Naive thymus-derived CD4-positive, alpha-beta T cell (primary cell): ENCODE results near the gene SNX30. TPM values are rescaled to one million over a fixed set of nuclear protein-coding genes. Genes with fewer than 3 reads are reported as not detected.

Experiments
- ATAC-seq: fragments of 150-1000 bp; cut with Tn5 transposase; 2 replicates; pipeline ENCODE4 v1.10.0; 2021; ENCODE audit warnings: mild to moderate bottlenecking, moderate library complexity
- CTCF ChIA-PET: fragments of 350-600 bp; sonication (Branson Sonifier 250); formaldehyde crosslinking; loops from one replicate; lab custom pipeline; 2021; ENCODE audit warnings: antibody characterized with exemption; lab: Charles Lee
- POLR2A ChIA-PET: fragments of 350-600 bp; sonication (Branson Sonifier 250); formaldehyde crosslinking; loops from one replicate; lab custom pipeline; 2021; ENCODE audit warnings: antibody characterized with exemption, inconsistent platforms; lab: Charles Lee
- DNase-seq, 9 donors: peaks; one replicate each; pipeline versions ENCODE4 v3.0.0 to v3.0.0-alpha.2; 2020 to 2022; ENCODE audit warnings: mixed read lengths in 1 of 9
- H3K27ac ChIP-seq: one replicate; pipeline ENCODE4 v1.7.0; 2013; ENCODE audit warnings: mild to moderate bottlenecking, low read depth, low read length, moderate library complexity
- H3K27me3 ChIP-seq, 2 donors: one replicate each; pipeline ENCODE4 v1.7.0; 2013; ENCODE audit warnings: low read length in 2 of 2, mild to moderate bottlenecking in 2 of 2, moderate library complexity in 2 of 2; ENCODE audit not compliant: control insufficient read depth in 2 of 2, insufficient read depth in 2 of 2
- H3K36me3 ChIP-seq, 3 experiments: 1 replicate in 2 of 3; 2 replicates in 1 of 3; pipeline ENCODE4 v1.7.0; 2013; ENCODE audit warnings: low read length in 3 of 3, mild to moderate bottlenecking in 3 of 3, moderate library complexity in 1 of 3; ENCODE audit not compliant: insufficient read depth in 3 of 3, control insufficient read depth in 2 of 3
- H3K4me1 ChIP-seq, 2 donors: one replicate each; pipeline ENCODE4 v1.7.0; 2013; ENCODE audit warnings: low read length in 2 of 2, mild to moderate bottlenecking in 2 of 2, moderate library complexity in 1 of 2; ENCODE audit not compliant: control insufficient read depth in 2 of 2, insufficient read depth in 2 of 2
- H3K4me3 ChIP-seq: 2 replicates; pipeline ENCODE4 v1.7.0; 2013; ENCODE audit warnings: mild to moderate bottlenecking, low read length
- H3K9me3 ChIP-seq, 3 experiments: 1 replicate in 2 of 3; 2 replicates in 1 of 3; pipeline ENCODE4 v1.7.0; 2013; ENCODE audit warnings: low read length in 3 of 3; ENCODE audit not compliant: control insufficient read depth in 2 of 3
- H3K27ac Mint-ChIP-seq, 9 donors: one replicate each; pipeline ENCODE4 v1.8.0; 2020 to 2022; ENCODE audit warnings: mixed read lengths in 9 of 9, mild to moderate bottlenecking in 8 of 9, moderate library complexity in 5 of 9, inconsistent platforms in 2 of 9
- H3K27me3 Mint-ChIP-seq, 5 donors: one replicate each; pipeline ENCODE4 v1.8.0; 2021 to 2022; ENCODE audit warnings: mixed read lengths in 5 of 5, mild to moderate bottlenecking in 1 of 5
- H3K36me3 Mint-ChIP-seq, 5 donors: one replicate each; pipeline ENCODE4 v1.8.0; 2020 to 2022; ENCODE audit warnings: mixed read lengths in 5 of 5, mild to moderate bottlenecking in 3 of 5, inconsistent platforms in 1 of 5
- H3K4me1 Mint-ChIP-seq, 7 donors: one replicate each; pipeline ENCODE4 v1.8.0; 2020 to 2022; ENCODE audit warnings: mixed read lengths in 7 of 7, mild to moderate bottlenecking in 3 of 7, inconsistent platforms in 1 of 7
- H3K4me3 Mint-ChIP-seq, 10 donors: one replicate each; pipeline ENCODE4 v1.8.0; 2020 to 2022; ENCODE audit warnings: mild to moderate bottlenecking in 10 of 10, mixed read lengths in 10 of 10, moderate library complexity in 6 of 10, inconsistent platforms in 2 of 10
- H3K9me3 Mint-ChIP-seq, 11 donors: one replicate each; pipeline ENCODE4 v1.8.0; 2020 to 2022; ENCODE audit warnings: mixed read lengths in 11 of 11, mild to moderate bottlenecking in 4 of 11, inconsistent platforms in 1 of 11, moderate library complexity in 1 of 11
- intact Hi-C, 2 donors: fragments of 100-400 bp; cut with micrococcal nuclease; formaldehyde crosslinking; loops; one replicate each; pipeline ENCODE4 v1.15.1; 2023
- polyA plus RNA-seq, 2 donors: library from polyadenylated mRNA; unstranded; fragments of 300-500 nt; fragmentation: Illumina TruSeq; gene quantifications; one replicate each; pipeline ENCODE4 v1.2.3, GENCODE V29; 2021
- total RNA-seq, 6 experiments: library from RNA in 5 of 6; stranded (reverse) in 5 of 6; gene quantifications; 1 replicate in 5 of 6; 2 replicates in 1 of 6; pipeline ENCODE4 v1.2.3 and lab custom pipeline; 2021 to 2026

SNX30 gene
- total and polyA plus RNA-seq, 7 experiments from 2014 or later: 0.98 to 15.8 (median 8.4) TPM

DNA sequence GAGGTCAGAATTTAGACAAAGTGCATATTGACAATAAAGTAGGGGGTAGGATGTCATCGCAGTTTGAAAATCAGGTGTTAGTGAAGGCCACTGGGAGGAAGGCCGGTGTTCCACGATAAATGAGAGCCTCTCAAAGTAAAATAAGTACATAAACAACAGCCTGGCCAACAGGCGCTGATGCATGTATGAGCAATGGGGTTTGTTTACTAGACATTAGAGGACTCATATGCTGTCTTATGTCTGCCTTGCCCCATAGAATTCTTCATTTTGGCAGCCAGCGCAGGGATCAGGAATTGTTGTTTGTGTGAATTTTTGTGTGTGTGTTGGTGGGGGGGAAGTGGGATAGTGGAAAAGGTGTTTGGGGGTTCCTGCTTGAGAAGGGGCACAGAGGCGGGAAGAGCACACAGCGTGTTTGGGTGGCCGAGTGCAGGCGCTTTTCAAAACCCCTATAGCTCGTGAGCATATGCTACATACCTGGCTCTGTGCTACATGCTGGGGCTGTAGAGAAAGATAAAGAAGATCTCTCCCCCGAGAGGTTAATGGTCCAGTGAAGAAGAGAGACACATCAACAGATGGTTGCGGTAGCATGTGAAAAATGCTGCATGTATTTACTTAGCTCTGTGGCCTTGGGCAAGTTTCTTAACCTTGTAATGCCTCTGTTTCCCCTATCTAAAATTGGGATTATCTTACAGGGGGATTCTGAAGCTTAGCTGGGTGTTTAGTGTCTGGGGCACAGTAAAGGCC is 11.5 kb downstream of the SNX30 start:
- no peak overlapping the region for H3K27ac ChIP-seq
- H3K36me3 Mint-ChIP-seq: peaks cover 7 to 24% (median 19%) of the 10 kb centered on the region in 5 donors
- peaks cover 0 to 8% (median 4%) of the 10 kb centered on the region in 11 donors for H3K9me3 Mint-ChIP-seq
- ChIA-PET POLR2A (no interaction called here), CTCF (interaction anchor here (0.6 to 0.8 kb wide), 3 partner anchors 49 to 378 kb away, joined by 3 to 4 read pairs (median 3); no protein-coding TSS in a partner anchor)
- DNase-seq: no peak
- peaks cover 23 to 66% (median 46%) of the 10 kb centered on the region in 7 donors for H3K4me1 Mint-ChIP-seq
- no peak overlapping the region for H3K4me3 ChIP-seq
- no peaks in the 10 kb centered on the region for H3K27me3 Mint-ChIP-seq
- no peak for ATAC-seq
- peak overlapping the region in 2 of 9 donors; percentile 18 to 24 for H3K27ac Mint-ChIP-seq
- no peaks in the 10 kb centered on the region for H3K9me3 ChIP-seq
- no peaks in the 10 kb centered on the region for H3K27me3 ChIP-seq
- intact Hi-C loops: no loop called here
- no peaks in the 10 kb centered on the region for H3K4me1 ChIP-seq
- H3K36me3 ChIP-seq: no peaks in the 10 kb centered on the region
- H3K4me3 Mint-ChIP-seq: no peak overlapping the region

- no peaks in the 10 kb centered on the region for H3K36me3 ChIP-seq
- no peak overlapping the region for H3K4me3 ChIP-seq
- H3K27me3 ChIP-seq: no peaks in the 10 kb centered on the region
- H3K4me3 Mint-ChIP-seq: no peak overlapping the region
- POLR2A ChIA-PET: no interaction called here
- no peak overlapping the region for H3K27ac Mint-ChIP-seq
- no peaks in the 10 kb centered on the region for H3K9me3 ChIP-seq
- H3K27me3 Mint-ChIP-seq: no peaks in the 10 kb centered on the region
- H3K27ac ChIP-seq: no peak overlapping the region
- H3K36me3 Mint-ChIP-seq: peaks cover 7 to 21% (median 19%) of the 10 kb centered on the region in 5 donors
- CTCF ChIA-PET: interaction anchor here (0.6 to 0.8 kb wide), 2 partner anchors 50 to 379 kb away, joined by 3 read pairs; no protein-coding TSS in a partner anchor
- H3K4me1 ChIP-seq: no peaks in the 10 kb centered on the region
- ATAC-seq (no peak), DNase-seq (no peak)
- H3K4me1 Mint-ChIP-seq: peaks cover 15 to 58% (median 37%) of the 10 kb centered on the region in 7 donors
- peaks cover 0 to 10% (median 4%) of the 10 kb centered on the region in 11 donors for H3K9me3 Mint-ChIP-seq
- intact Hi-C loops: no loop called here
Observed at GRCh38 chr9:112762726-112763518, 12.4 kb downstream of the SNX30 start.

- Histone ChIP-seq H3K9me3 (no peaks in the 10 kb centered on the region), H3K4me1 (no peaks in the 10 kb centered on the region), H3K4me3 (no peak overlapping the region), H3K27ac (no peak overlapping the region), H3K36me3 (no peaks in the 10 kb centered on the region), H3K27me3 (no peaks in the 10 kb centered on the region)
- DNase-seq: no peak
- Mint-ChIP-seq H3K9me3 (peaks cover 0 to 13% (median 6%) of the 10 kb centered on the region in 11 donors), H3K4me3 (no peak overlapping the region), H3K27ac (peak overlapping the region in 1 of 9 donors; percentile 60), H3K36me3 (peaks cover 7 to 24% (median 18%) of the 10 kb centered on the region in 5 donors), H3K27me3 (peaks cover 0 to 4% (median 0%) of the 10 kb centered on the region in 5 donors), H3K4me1 (peaks cover 9 to 52% (median 32%) of the 10 kb centered on the region in 7 donors)
- POLR2A ChIA-PET: no interaction called here
- CTCF ChIA-PET: no interaction called here
- intact Hi-C loops: no loop called here
- ATAC-seq: no peak
Observed at GRCh38 chr9:112764344-112764743, 13.8 kb downstream of the SNX30 start.

- ATAC-seq (no peak), DNase-seq (no peak)
- peaks cover 0 to 13% (median 6%) of the 10 kb centered on the region in 11 donors for H3K9me3 Mint-ChIP-seq
- Histone ChIP-seq H3K4me1 (no peaks in the 10 kb centered on the region), H3K9me3 (no peaks in the 10 kb centered on the region), H3K36me3 (no peaks in the 10 kb centered on the region), H3K27ac (no peak overlapping the region), H3K27me3 (no peaks in the 10 kb centered on the region), H3K4me3 (no peak overlapping the region)
- intact Hi-C loops: no loop called here
- H3K4me1 Mint-ChIP-seq: peaks cover 9 to 54% (median 34%) of the 10 kb centered on the region in 7 donors
- POLR2A ChIA-PET: no interaction called here
- H3K36me3 Mint-ChIP-seq: peaks cover 7 to 29% (median 23%) of the 10 kb centered on the region in 5 donors
- H3K4me3 Mint-ChIP-seq: no peak overlapping the region
- H3K27ac Mint-ChIP-seq: peak overlapping the region in 1 of 9 donors; percentile 4
- H3K27me3 Mint-ChIP-seq: peaks cover 0 to 6% (median 0%) of the 10 kb centered on the region in 5 donors
- CTCF ChIA-PET: no interaction called here
Observed at GRCh38 chr9:112764837-112765236, 14.3 kb downstream of the SNX30 start.

GRCh38 chr9:112765281-112765680 is 14.7 kb downstream of the SNX30 start:
- H3K27me3 Mint-ChIP-seq: peaks cover 0 to 7% (median 0%) of the 10 kb centered on the region in 5 donors
- no peak overlapping the region for H3K4me3 Mint-ChIP-seq
- Histone ChIP-seq H3K4me3 (no peak overlapping the region), H3K27ac (no peak overlapping the region), H3K4me1 (no peaks in the 10 kb centered on the region), H3K9me3 (no peaks in the 10 kb centered on the region), H3K36me3 (no peaks in the 10 kb centered on the region), H3K27me3 (no peaks in the 10 kb centered on the region)
- intact Hi-C loops: no loop called here
- DNase-seq (no peak), ATAC-seq (no peak)
- CTCF ChIA-PET: interaction anchor here (0.6 kb wide), 2 partner anchors 593 to 788 kb away, joined by 3 to 7 read pairs; no protein-coding TSS in a partner anchor
- peaks cover 7 to 51% (median 32%) of the 10 kb centered on the region in 7 donors for H3K4me1 Mint-ChIP-seq
- peaks cover 0 to 13% (median 6%) of the 10 kb centered on the region in 11 donors for H3K9me3 Mint-ChIP-seq
- peak overlapping the region in 2 of 9 donors; percentile 4 to 69 for H3K27ac Mint-ChIP-seq
- POLR2A ChIA-PET: no interaction called here
- peaks cover 7 to 30% (median 26%) of the 10 kb centered on the region in 5 donors for H3K36me3 Mint-ChIP-seq
